ENCODE results near the gene FCN1.

Gene FCN1

GRCh38 chr9:134913713-134914500 lies 3.8 kb downstream of the FCN1 start:
- DNase-seq (ENCODE audit: low spot score), result peak; percentile 32

GRCh38 chr9:134913041-134913712 lies 4.5 kb downstream of the FCN1 start:
- DNase-seq (ENCODE audit: low spot score), result peak; percentile 32

- peak; percentile 38 for DNase-seq (ENCODE audit: low spot score)
Observed at GRCh38 chr9:134912126-134912840, 5.4 kb downstream of the FCN1 start.

GRCh38 chr9:134909511-134910481 lies 7.9 kb downstream of the FCN1 start:
- DNase-seq (ENCODE audit: low spot score), result peak; percentile 26

GRCh38 chr9:134908524-134909309 lies 9.0 kb downstream of the FCN1 start:
- peak; percentile 32 for DNase-seq (ENCODE audit: low spot score)

GRCh38 chr9:134902936-134903335 lies 14.8 kb downstream of the FCN1 start:
- DNase-seq (ENCODE audit: low spot score), result no peak

GRCh38 chr9:134899818-134900217 lies 17.9 kb downstream of the FCN1 start:
- no peak for DNase-seq (ENCODE audit: low spot score)

GRCh38 chr9:134899168-134899567 lies 18.5 kb downstream of the FCN1 start:
- DNase-seq (ENCODE audit: low spot score), result no peak

- DNase-seq (ENCODE audit: low spot score), result no peak
Observed at GRCh38 chr9:134898319-134898718, 19.4 kb downstream of the FCN1 start.

- DNase-seq (ENCODE audit: low spot score), result no peak
Observed at GRCh38 chr9:134897584-134898170, 20.0 kb downstream of the FCN1 start.

GRCh38 chr9:134896834-134897583 lies 20.7 kb downstream of the FCN1 start:
- no peak for DNase-seq (ENCODE audit: low spot score)

GRCh38 chr9:134895908-134896833 lies 21.5 kb downstream of the FCN1 start:
- peak; percentile 33 for DNase-seq (ENCODE audit: low spot score)

- no peak for DNase-seq (ENCODE audit: low spot score)
Observed at GRCh38 chr9:134895567-134895907, 22.2 kb downstream of the FCN1 start.

GRCh38 chr9:134895097-134895496 lies 22.6 kb downstream of the FCN1 start:
- DNase-seq (ENCODE audit: low spot score), result no peak

GRCh38 chr9:134894136-134894860 lies 23.4 kb downstream of the FCN1 start:
- no peak for DNase-seq (ENCODE audit: low spot score)

- no peak for DNase-seq (ENCODE audit: low spot score)
Observed at GRCh38 chr9:134892820-134893420, 24.8 kb downstream of the FCN1 start.

- peak; percentile 34 for DNase-seq (ENCODE audit: low spot score)
Observed at GRCh38 chr9:134892221-134892620, 25.5 kb downstream of the FCN1 start.

GRCh38 chr9:134891713-134892112 lies 26.0 kb downstream of the FCN1 start:
- no peak for DNase-seq (ENCODE audit: low spot score)
